HUES64 (cell line): ENCODE measurements around the gene CBFA2T2.
"Not testable (repeated sequence)": the region's sequence is repeated elsewhere in the genome, so short reads cannot be mapped to it uniquely, and the experiment has no call there.

ENCODE experiments used
- H3K27ac ChIP-seq: 2 replicates; pipeline ENCODE4 v1.7.0; 2013; ENCODE audit warnings: low read depth, low read length, inconsistent platforms
- H3K27me3 ChIP-seq: 2 replicates; pipeline ENCODE4 v1.6.1; 2013; ENCODE audit warnings: mild to moderate bottlenecking, low read length; ENCODE audit not compliant: insufficient read depth
- H3K36me3 ChIP-seq: 2 replicates; pipeline ENCODE4 v1.6.1; 2013; ENCODE audit warnings: mild to moderate bottlenecking, low read length; ENCODE audit not compliant: insufficient read depth
- H3K4me1 ChIP-seq: 2 replicates; pipeline ENCODE4 v1.6.1; 2013; ENCODE audit warnings: mild to moderate bottlenecking, low read length, moderate library complexity; ENCODE audit not compliant: insufficient read depth
- H3K4me3 ChIP-seq: 2 replicates; pipeline ENCODE4 v1.5.1; 2013; ENCODE audit warnings: mild to moderate bottlenecking, low read length, moderate library complexity
- H3K9ac ChIP-seq: 2 replicates; pipeline ENCODE4 v1.6.1; 2013; ENCODE audit warnings: mild to moderate bottlenecking, low read depth, low read length
- H3K9me3 ChIP-seq: 2 replicates; pipeline ENCODE4 v1.6.1; 2013; ENCODE audit warnings: low read depth, low read length; ENCODE audit not compliant: insufficient read depth
- WGBS: fragments of 150-250, 120-280 bp; methylation state at CpG from one replicate; pipeline ENCODE4 v1.1.7; 2013; ENCODE audit warnings: missing lambda C conversion rate; 5-methylcytosine and 5-hydroxymethylcytosine counted together

CBFA2T2 gene

GRCh38 chr20:33456916-33457642 is 32.8 kb upstream of the CBFA2T2 start:
- H3K9me3 ChIP-seq, H3K36me3 ChIP-seq, H3K27ac ChIP-seq, H3K27me3 ChIP-seq, H3K9ac ChIP-seq, H3K4me3 ChIP-seq, H3K4me1 ChIP-seq: not testable (repeated sequence)
- WGBS = 17% methylated on average over 5 of the region's 6 CpGs

- WGBS = 86% methylated on average over 7 of the region's 7 CpGs
- no peaks in the 10 kb centered on the region for H3K4me1 ChIP-seq
- no peak overlapping the region for H3K27ac ChIP-seq
- no peaks in the 10 kb centered on the region for H3K36me3 ChIP-seq
- no peaks in the 10 kb centered on the region for H3K9me3 ChIP-seq
- no peak overlapping the region for H3K9ac ChIP-seq
- no peaks in the 10 kb centered on the region for H3K27me3 ChIP-seq
- no peak overlapping the region for H3K4me3 ChIP-seq
Observed at GRCh38 chr20:33459599-33459998, 30.3 kb upstream of the CBFA2T2 start.

- H3K4me3 ChIP-seq = no peak overlapping the region
- H3K4me1 ChIP-seq = no peaks in the 10 kb centered on the region
- no peak overlapping the region for H3K9ac ChIP-seq
- no peaks in the 10 kb centered on the region for H3K9me3 ChIP-seq
- H3K27ac ChIP-seq = no peak overlapping the region
- 63% methylated on average over 5 of the region's 5 CpGs for WGBS
- H3K36me3 ChIP-seq = no peaks in the 10 kb centered on the region
- no peaks in the 10 kb centered on the region for H3K27me3 ChIP-seq
Observed at GRCh38 chr20:33460711-33461110, 29.2 kb upstream of the CBFA2T2 start.

GRCh38 chr20:33463332-33464101 is 26.4 kb upstream of the CBFA2T2 start:
- no peaks in the 10 kb centered on the region for H3K27me3 ChIP-seq
- WGBS = 93% methylated on average over 7 of the region's 7 CpGs
- no peak overlapping the region for H3K9ac ChIP-seq

GRCh38 chr20:33464759-33465158 is 25.1 kb upstream of the CBFA2T2 start:
- WGBS = 94% methylated on average over 8 of the region's 8 CpGs
- H3K36me3 ChIP-seq, H3K9me3 ChIP-seq, H3K27me3 ChIP-seq, H3K9ac ChIP-seq, H3K4me1 ChIP-seq, H3K4me3 ChIP-seq, H3K27ac ChIP-seq: not testable (repeated sequence)

More at GRCh38 chr20:33463332-33464101, 26.4 kb upstream of the CBFA2T2 start:
- no peak overlapping the region for H3K4me3 ChIP-seq
- H3K4me1 ChIP-seq = no peaks in the 10 kb centered on the region
- no peak overlapping the region for H3K27ac ChIP-seq
- no peaks in the 10 kb centered on the region for H3K36me3 ChIP-seq
- H3K9me3 ChIP-seq = no peaks in the 10 kb centered on the region

- no peaks in the 10 kb centered on the region for H3K4me1 ChIP-seq
- H3K9me3 ChIP-seq = no peaks in the 10 kb centered on the region
- no peak overlapping the region for H3K9ac ChIP-seq
- no peaks in the 10 kb centered on the region for H3K27me3 ChIP-seq
- WGBS = 78% methylated on average over 8 of the region's 9 CpGs
- H3K36me3 ChIP-seq = no peaks in the 10 kb centered on the region
- no peak overlapping the region for H3K27ac ChIP-seq
- no peak overlapping the region for H3K4me3 ChIP-seq
Observed at GRCh38 chr20:33465481-33466302, 24.2 kb upstream of the CBFA2T2 start.

- no peaks in the 10 kb centered on the region for H3K27me3 ChIP-seq
- H3K9me3 ChIP-seq = no peaks in the 10 kb centered on the region
- 94% methylated on average over 3 of the region's 3 CpGs for WGBS
- H3K4me1 ChIP-seq = no peaks in the 10 kb centered on the region
- no peak overlapping the region for H3K4me3 ChIP-seq
- H3K27ac ChIP-seq = no peak overlapping the region
- no peaks in the 10 kb centered on the region for H3K36me3 ChIP-seq
- H3K9ac ChIP-seq = no peak overlapping the region
Observed at GRCh38 chr20:33466303-33466646, 23.6 kb upstream of the CBFA2T2 start.

- no peaks in the 10 kb centered on the region for H3K9me3 ChIP-seq
- no peaks in the 10 kb centered on the region for H3K27me3 ChIP-seq
- no peaks in the 10 kb centered on the region for H3K36me3 ChIP-seq
- H3K27ac ChIP-seq = no peak overlapping the region
- H3K9ac ChIP-seq = no peak overlapping the region
- H3K4me1 ChIP-seq = peaks cover 6% of the 10 kb centered on the region; the same call in 1 of the 2 replicates
- WGBS = 87% methylated on average over 4 of the region's 4 CpGs
- no peak overlapping the region for H3K4me3 ChIP-seq
Observed at GRCh38 chr20:33470457-33470856, 19.4 kb upstream of the CBFA2T2 start.

GRCh38 chr20:33470866-33471265 is 19.0 kb upstream of the CBFA2T2 start:
- Histone ChIP-seq H3K27ac (no peak overlapping the region), H3K27me3 (no peaks in the 10 kb centered on the region), H3K9me3 (no peaks in the 10 kb centered on the region), H3K4me1 (peaks cover 7% of the 10 kb centered on the region), H3K9ac (no peak overlapping the region), H3K4me3 (no peak overlapping the region), H3K36me3 (no peaks in the 10 kb centered on the region)
- 93% methylated on average over 3 of the region's 3 CpGs for WGBS

GRCh38 chr20:33472868-33473435 is 16.9 kb upstream of the CBFA2T2 start:
- Histone ChIP-seq H3K27me3 (no peaks in the 10 kb centered on the region), H3K9ac (no peak overlapping the region), H3K4me1 (peaks cover 11% of the 10 kb centered on the region), H3K9me3 (no peaks in the 10 kb centered on the region), H3K36me3 (no peaks in the 10 kb centered on the region), H3K27ac (no peak overlapping the region), H3K4me3 (no peak overlapping the region)
- 86% methylated on average over 7 of the region's 7 CpGs for WGBS
